ENCODE results near the gene SIK3. TPM values are rescaled to one million over a fixed set of nuclear protein-coding genes. Genes with fewer than 3 reads are reported as not detected.

Gene SIK3
- total RNA-seq, 1 experiment from 2014 or later: 33.3 TPM

DNA sequence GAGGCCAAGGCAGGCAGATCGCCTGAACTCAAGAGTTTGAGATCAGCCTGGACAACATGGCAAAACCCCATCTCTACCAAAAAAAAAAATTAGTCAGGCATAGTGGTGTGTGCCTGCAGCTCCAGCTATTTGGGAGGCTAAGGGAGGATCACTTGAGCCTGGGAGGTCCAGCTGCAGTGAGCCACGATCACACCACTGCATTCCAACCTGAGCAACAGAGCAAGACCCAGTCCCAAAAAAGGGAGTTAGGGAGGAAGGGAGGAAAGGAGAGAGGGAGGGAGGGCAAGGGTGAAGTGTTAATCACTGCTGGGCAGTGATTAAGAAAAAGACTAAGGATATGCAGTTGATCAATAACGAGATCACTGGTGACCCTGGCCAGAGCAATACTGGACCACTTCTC lies 204.8 kb downstream of the SIK3 start:
- POLR2A ChIA-PET: interaction anchor here (0.6 kb wide), 1 partner anchor 43 kb away, joined by 3 read pairs; no protein-coding TSS in a partner anchor
- TF ChIP-seq CTCF (IDR thresholded peaks at IDR 0.05; ENCODE audit: unreplicated experiment): no peak
- no TSS peak for BruUV-seq (replicated peaks)
- H3K4me1 Mint-ChIP-seq (ENCODE audit: insufficient read depth, unreplicated experiment): no peaks in the 10 kb centered on the region
- no peak overlapping the region for H3K4me3 Mint-ChIP-seq (ENCODE audit: unreplicated experiment)
- no peak for DNase-seq (ENCODE audit: unreplicated experiment)
- CTCF ChIA-PET: interaction anchor here (0.6 to 7.0 kb wide), 6 partner anchors 14 to 341 kb away, joined by 3 to 45 read pairs (median 4); no protein-coding TSS in a partner anchor
- no peaks in the 10 kb centered on the region for H3K27me3 Mint-ChIP-seq (ENCODE audit: insufficient read depth, unreplicated experiment)
- no peaks in the 10 kb centered on the region for H3K9me3 Mint-ChIP-seq (ENCODE audit: unreplicated experiment)
- H3K27ac Mint-ChIP-seq (ENCODE audit: low read depth, unreplicated experiment): no peak overlapping the region
- intact Hi-C loops (cut with micrococcal nuclease): no loop called here
- H3K36me3 Mint-ChIP-seq (ENCODE audit: insufficient read depth, unreplicated experiment): peaks cover 41% of the 10 kb centered on the region

DNA sequence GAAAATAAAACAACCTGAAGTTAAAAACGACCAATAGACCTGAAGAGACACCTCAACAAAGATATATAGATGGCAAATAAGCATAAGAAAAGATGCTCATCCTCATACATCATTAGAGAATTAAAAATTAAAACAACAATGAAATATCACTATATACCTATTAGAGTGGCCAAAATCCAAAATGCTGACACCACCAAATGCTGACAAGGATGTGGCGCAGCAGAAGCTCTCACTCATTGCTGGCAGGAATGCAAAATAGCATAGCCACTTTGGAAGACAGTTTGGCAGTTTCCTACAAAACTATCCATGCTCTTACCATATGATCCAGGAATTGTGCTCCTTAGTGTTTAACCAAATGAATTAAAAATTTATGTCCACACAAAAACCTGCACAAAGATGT lies 205.9 kb downstream of the SIK3 start:
- H3K27ac Mint-ChIP-seq (ENCODE audit: low read depth, unreplicated experiment): no peak overlapping the region
- intact Hi-C loops (cut with micrococcal nuclease): no loop called here
- BruUV-seq (replicated peaks): no TSS peak
- H3K27me3 Mint-ChIP-seq (ENCODE audit: insufficient read depth, unreplicated experiment): no peaks in the 10 kb centered on the region
- DNase-seq (ENCODE audit: unreplicated experiment): no peak
- ChIA-PET CTCF (interaction anchor here (3.0 to 7.0 kb wide), 2 partner anchors 13 to 214 kb away, joined by 16 to 45 read pairs; no protein-coding TSS in a partner anchor), POLR2A (no interaction called here)
- H3K4me3 Mint-ChIP-seq (ENCODE audit: unreplicated experiment): no peak overlapping the region
- H3K9me3 Mint-ChIP-seq (ENCODE audit: unreplicated experiment): no peaks in the 10 kb centered on the region
- peaks cover 40% of the 10 kb centered on the region for H3K36me3 Mint-ChIP-seq (ENCODE audit: insufficient read depth, unreplicated experiment)
- no peak for TF ChIP-seq CTCF (IDR thresholded peaks at IDR 0.05; ENCODE audit: unreplicated experiment)
- H3K4me1 Mint-ChIP-seq (ENCODE audit: insufficient read depth, unreplicated experiment): no peaks in the 10 kb centered on the region

GRCh38 chr11:116891746-116892145 lies 206.5 kb downstream of the SIK3 start:
- H3K9me3 Mint-ChIP-seq (ENCODE audit: unreplicated experiment): no peaks in the 10 kb centered on the region
- TF ChIP-seq CTCF (IDR thresholded peaks at IDR 0.05; ENCODE audit: unreplicated experiment): no peak
- H3K4me1 Mint-ChIP-seq (ENCODE audit: insufficient read depth, unreplicated experiment): no peaks in the 10 kb centered on the region
- intact Hi-C loops (cut with micrococcal nuclease): no loop called here
- no peak for DNase-seq (ENCODE audit: unreplicated experiment)
- BruUV-seq (replicated peaks): no TSS peak
- CTCF ChIA-PET: interaction anchor here (0.6 to 7.0 kb wide), 4 partner anchors 12 to 337 kb away, joined by 3 to 45 read pairs (median 10); no protein-coding TSS in a partner anchor
- H3K27me3 Mint-ChIP-seq (ENCODE audit: insufficient read depth, unreplicated experiment): no peaks in the 10 kb centered on the region
- no peak overlapping the region for H3K4me3 Mint-ChIP-seq (ENCODE audit: unreplicated experiment)
- peaks cover 38% of the 10 kb centered on the region for H3K36me3 Mint-ChIP-seq (ENCODE audit: insufficient read depth, unreplicated experiment)
- no peak overlapping the region for H3K27ac Mint-ChIP-seq (ENCODE audit: low read depth, unreplicated experiment)
- POLR2A ChIA-PET: no interaction called here

- Mint-ChIP-seq H3K27me3 (ENCODE audit: insufficient read depth, unreplicated experiment) (no peaks in the 10 kb centered on the region), H3K4me1 (ENCODE audit: insufficient read depth, unreplicated experiment) (no peaks in the 10 kb centered on the region), H3K9me3 (ENCODE audit: unreplicated experiment) (no peaks in the 10 kb centered on the region), H3K36me3 (ENCODE audit: insufficient read depth, unreplicated experiment) (peaks cover 42% of the 10 kb centered on the region), H3K27ac (ENCODE audit: low read depth, unreplicated experiment) (no peak overlapping the region), H3K4me3 (ENCODE audit: unreplicated experiment) (no peak overlapping the region)
- intact Hi-C loops (cut with micrococcal nuclease): no loop called here
- DNase-seq (ENCODE audit: unreplicated experiment): no peak
- ChIA-PET CTCF (interaction anchor here (0.6 to 7.0 kb wide), 5 partner anchors 9 to 1724 kb away, joined by 3 to 45 read pairs (median 3); no protein-coding TSS in a partner anchor), POLR2A (no interaction called here)
- no TSS peak for BruUV-seq (replicated peaks)
- no peak for TF ChIP-seq CTCF (IDR thresholded peaks at IDR 0.05; ENCODE audit: unreplicated experiment)
Measured at GRCh38 chr11:116890607-116891006, 207.6 kb downstream of the SIK3 start.
